K562 (cell line): ENCODE results near the gene BNIP5. TPM values are rescaled to one million over a fixed set of nuclear protein-coding genes. Genes with fewer than 3 reads are reported as not detected.

Experiments used
- ASH1L ChIP-seq: fragments of 450-650 bp; IDR thresholded peaks from 2 replicates; pipeline ENCODE4 v1.6.1; 2018; ENCODE audit warnings: borderline replicate concordance, mild to moderate bottlenecking, low read depth; ENCODE audit not compliant: partially characterized antibody
- CBFA2T2 ChIP-seq: fragments of 450-650 bp; conservative IDR thresholded peaks from 2 replicates; pipeline ENCODE4 v1.6.1; 2017; ENCODE audit warnings: mild to moderate bottlenecking
- EP300 ChIP-seq: IDR thresholded peaks from 2 replicates; pipeline ENCODE4 v1.6.1; 2012; ENCODE audit warnings: low read length, improper control_type of control experiment
- FOXK2 ChIP-seq, 2 experiments: fragments of 450-650 bp; IDR thresholded peaks in 1 of 2; conservative IDR thresholded peaks in 1 of 2; 2 replicates each; pipeline ENCODE4 v1.6.1; 2016; ENCODE audit warnings: low read depth in 2 of 2, mild to moderate bottlenecking in 1 of 2
- L3MBTL2 ChIP-seq: fragments of 450-650 bp; IDR thresholded peaks from 2 replicates; pipeline ENCODE4 v1.6.1; 2016; ENCODE audit warnings: mild to moderate bottlenecking, moderate library complexity
- MECOM ChIP-seq: fragments of 250-450 bp; sonication (Bioruptor Pico); IDR thresholded peaks from 2 replicates; pipeline ENCODE4 v1.8.0; 2022; ENCODE audit warnings: inconsistent platforms
- MED1 ChIP-seq: sonication (generic); formaldehyde crosslinking; IDR thresholded peaks from 2 replicates; pipeline ENCODE4 v1.8.1; 2023; ENCODE audit warnings: missing genetic modification reagents, borderline replicate concordance
- NFE2L1 ChIP-seq: fragments of 450-650 bp; IDR thresholded peaks from 2 replicates; pipeline ENCODE4 v1.6.1; 2016; ENCODE audit warnings: missing genetic modification characterization, low read depth, mild to moderate bottlenecking, missing compliant biosample characterization, moderate library complexity, borderline replicate concordance
- POLR2G ChIP-seq: fragments of 200-400 bp; formaldehyde crosslinking; IDR thresholded peaks from 2 replicates; pipeline ENCODE4 v1.6.1; 2017; ENCODE audit warnings: low read depth, mild to moderate bottlenecking, antibody characterized with exemption, low read length, moderate library complexity
- RBM25 ChIP-seq: fragments of 200-400 bp; formaldehyde crosslinking; IDR thresholded peaks from 2 replicates; pipeline ENCODE4 v1.6.1; 2018; ENCODE audit warnings: low read length, low read depth, moderate library complexity; ENCODE audit not compliant: severe bottlenecking
- SMAD3 ChIP-seq: fragments of 450-650 bp; formaldehyde crosslinking; conservative IDR thresholded peaks from 2 replicates; pipeline ENCODE4 v1.4.0; 2020; ENCODE audit warnings: mild to moderate bottlenecking
- SPI1 ChIP-seq: IDR thresholded peaks from 2 replicates; pipeline ENCODE4 v1.6.1; 2011; ENCODE audit warnings: low read depth, low read length, control low read depth, borderline replicate concordance
- WHSC1 ChIP-seq: IDR thresholded peaks from one replicate; pipeline ENCODE4 v1.6.1; 2012; ENCODE audit warnings: low read length, control low read depth, inconsistent platforms
- ZNF561 ChIP-seq: fragments of 450-650 bp; formaldehyde crosslinking; conservative IDR thresholded peaks from 2 replicates; pipeline ENCODE4 v1.4.0; 2020; ENCODE audit warnings: mild to moderate bottlenecking, moderate library complexity
- polyA plus RNA-seq, 8 experiments: library from polyadenylated mRNA; depleted of rRNA in 4 of 8; stranded (reverse) in 5 of 8; unstranded in 3 of 8; fragments of >200 nt; fragmentation: Nextera tagmentation in 2 of 8; fragmentation: Illumina TruSeq in 1 of 8; extraction: Ambion mirVana in 2 of 8; extraction: Trizol in 1 of 8; gene quantifications; 2 replicates each; pipeline versions ENCODE4 v1.2.1 to v1.2.3, GENCODE V29; 2011 to 2014; ENCODE audit warnings: inconsistent platforms in 1 of 8, missing spikeins in 1 of 8
- total RNA-seq, 7 experiments: library from RNA; depleted of rRNA in 6 of 7; stranded (reverse); fragments of >200 nt in 6 of 7; fragmentation: Illumina TruSeq in 2 of 7; extraction: Trizol in 2 of 7; gene quantifications; 2 replicates each; pipeline versions ENCODE4 v1.2.1 to v1.2.3, GENCODE V29; 2011 to 2021; ENCODE audit warnings: low replicate concordance in 1 of 7
- TF ChIP-seq, protein P1 (sequence below): sonication (generic); formaldehyde crosslinking; IDR thresholded peaks from 2 replicates; pipeline ENCODE4 v1.8.0; 2022; ENCODE audit warnings: missing genetic modification reagents, mild to moderate bottlenecking, moderate library complexity, borderline replicate concordance
- TF ChIP-seq, protein P2 (sequence below): fragments of 450-650 bp; IDR thresholded peaks from 2 replicates; pipeline ENCODE4 v1.6.1; 2016; ENCODE audit warnings: low read depth, mild to moderate bottlenecking, moderate library complexity
- TF ChIP-seq, protein P3 (sequence below): IDR thresholded peaks from 2 replicates; pipeline ENCODE4 v1.6.1; 2011; ENCODE audit not compliant: insufficient read length; ENCODE audit errors: extremely low read depth
- TF ChIP-seq, protein P4 (sequence below): fragments of 450-650 bp; IDR thresholded peaks from one replicate; pipeline ENCODE4 v1.6.1; 2018; ENCODE audit warnings: mild to moderate bottlenecking, moderate library complexity; ENCODE audit not compliant: partially characterized antibody
- TF ChIP-seq, protein P5 (sequence below): fragments of 450-650 bp; formaldehyde crosslinking; IDR thresholded peaks from 2 replicates; pipeline ENCODE4 v1.4.0; 2020; ENCODE audit warnings: mild to moderate bottlenecking, moderate library complexity
- TF ChIP-seq, protein P6 (sequence below): IDR thresholded peaks from 3 replicates; pipeline ENCODE4 v1.6.1; 2011; ENCODE audit warnings: borderline replicate concordance, mild to moderate bottlenecking, moderate library complexity; ENCODE audit not compliant: insufficient read length; ENCODE audit errors: extremely low read depth

The BNIP5 gene
- total and polyA plus RNA-seq, 9 of the 15 experiments (the other 6 are each of a cell fraction or from before 2014, with no cell fraction given), result not detected

DNA sequence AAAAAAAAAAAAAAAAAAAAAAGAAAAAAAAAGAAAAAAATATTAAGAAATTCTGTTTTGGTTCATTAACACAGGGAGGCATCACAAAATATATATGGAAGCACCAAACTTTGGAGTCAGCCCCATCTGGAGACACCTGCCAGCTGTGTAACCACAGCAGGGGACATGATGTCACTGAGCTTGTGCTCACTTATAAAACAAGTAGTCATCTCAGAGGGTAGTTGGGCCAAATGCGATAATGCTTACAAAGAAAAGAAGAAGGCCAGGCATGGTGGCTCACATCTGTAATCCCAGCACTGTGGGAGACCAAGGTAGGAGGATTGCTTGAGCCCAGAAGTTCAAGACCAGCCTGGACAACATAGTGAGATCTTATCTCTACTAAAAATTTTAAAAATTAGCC is 1.1 kb upstream of the BNIP5 start (continued):
- TF ChIP-seq, protein P1, sequence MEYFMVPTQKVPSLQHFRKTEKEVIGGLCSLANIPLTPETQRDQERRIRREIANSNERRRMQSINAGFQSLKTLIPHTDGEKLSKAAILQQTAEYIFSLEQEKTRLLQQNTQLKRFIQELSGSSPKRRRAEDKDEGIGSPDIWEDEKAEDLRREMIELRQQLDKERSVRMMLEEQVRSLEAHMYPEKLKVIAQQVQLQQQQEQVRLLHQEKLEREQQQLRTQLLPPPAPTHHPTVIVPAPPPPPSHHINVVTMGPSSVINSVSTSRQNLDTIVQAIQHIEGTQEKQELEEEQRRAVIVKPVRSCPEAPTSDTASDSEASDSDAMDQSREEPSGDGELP (CRISPR knock-in tag), result 0 out of 2 replicates have a peak, but pooled peaks have one; percentile 16
- no peak for TF ChIP-seq POLR2G
- peak; percentile 54; the same call in 1 of the 2 replicates for TF ChIP-seq CBFA2T2
- TF ChIP-seq, protein P2, sequence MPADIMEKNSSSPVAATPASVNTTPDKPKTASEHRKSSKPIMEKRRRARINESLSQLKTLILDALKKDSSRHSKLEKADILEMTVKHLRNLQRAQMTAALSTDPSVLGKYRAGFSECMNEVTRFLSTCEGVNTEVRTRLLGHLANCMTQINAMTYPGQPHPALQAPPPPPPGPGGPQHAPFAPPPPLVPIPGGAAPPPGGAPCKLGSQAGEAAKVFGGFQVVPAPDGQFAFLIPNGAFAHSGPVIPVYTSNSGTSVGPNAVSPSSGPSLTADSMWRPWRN, result no peak
- TF ChIP-seq, protein P3, sequence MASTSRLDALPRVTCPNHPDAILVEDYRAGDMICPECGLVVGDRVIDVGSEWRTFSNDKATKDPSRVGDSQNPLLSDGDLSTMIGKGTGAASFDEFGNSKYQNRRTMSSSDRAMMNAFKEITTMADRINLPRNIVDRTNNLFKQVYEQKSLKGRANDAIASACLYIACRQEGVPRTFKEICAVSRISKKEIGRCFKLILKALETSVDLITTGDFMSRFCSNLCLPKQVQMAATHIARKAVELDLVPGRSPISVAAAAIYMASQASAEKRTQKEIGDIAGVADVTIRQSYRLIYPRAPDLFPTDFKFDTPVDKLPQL, result no peak
- no peak for TF ChIP-seq ZNF561 (CRISPR knock-in tag)
- no peak for TF ChIP-seq WHSC1
- TF ChIP-seq RBM25, result no peak
- TF ChIP-seq NFE2L1 (tag), result no peak
- no peak for TF ChIP-seq FOXK2 (conservative IDR thresholded peaks at IDR 0.05 in 1 of 2, IDR thresholded peaks at IDR 0.05 in 1 of 2; ENCODE audit: low read depth in 2 of 2)
- TF ChIP-seq, protein P4, sequence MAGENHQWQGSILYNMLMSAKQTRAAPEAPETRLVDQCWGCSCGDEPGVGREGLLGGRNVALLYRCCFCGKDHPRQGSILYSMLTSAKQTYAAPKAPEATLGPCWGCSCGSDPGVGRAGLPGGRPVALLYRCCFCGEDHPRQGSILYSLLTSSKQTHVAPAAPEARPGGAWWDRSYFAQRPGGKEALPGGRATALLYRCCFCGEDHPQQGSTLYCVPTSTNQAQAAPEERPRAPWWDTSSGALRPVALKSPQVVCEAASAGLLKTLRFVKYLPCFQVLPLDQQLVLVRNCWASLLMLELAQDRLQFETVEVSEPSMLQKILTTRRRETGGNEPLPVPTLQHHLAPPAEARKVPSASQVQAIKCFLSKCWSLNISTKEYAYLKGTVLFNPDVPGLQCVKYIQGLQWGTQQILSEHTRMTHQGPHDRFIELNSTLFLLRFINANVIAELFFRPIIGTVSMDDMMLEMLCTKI, result no peak
- no peak for TF ChIP-seq SMAD3 (CRISPR knock-in tag)
- TF ChIP-seq EP300, result no peak
- TF ChIP-seq, protein P5, sequence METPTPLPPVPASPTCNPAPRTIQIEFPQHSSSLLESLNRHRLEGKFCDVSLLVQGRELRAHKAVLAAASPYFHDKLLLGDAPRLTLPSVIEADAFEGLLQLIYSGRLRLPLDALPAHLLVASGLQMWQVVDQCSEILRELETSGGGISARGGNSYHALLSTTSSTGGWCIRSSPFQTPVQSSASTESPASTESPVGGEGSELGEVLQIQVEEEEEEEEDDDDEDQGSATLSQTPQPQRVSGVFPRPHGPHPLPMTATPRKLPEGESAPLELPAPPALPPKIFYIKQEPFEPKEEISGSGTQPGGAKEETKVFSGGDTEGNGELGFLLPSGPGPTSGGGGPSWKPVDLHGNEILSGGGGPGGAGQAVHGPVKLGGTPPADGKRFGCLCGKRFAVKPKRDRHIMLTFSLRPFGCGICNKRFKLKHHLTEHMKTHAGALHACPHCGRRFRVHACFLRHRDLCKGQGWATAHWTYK (CRISPR knock-in tag), result no peak
- TF ChIP-seq MECOM (CRISPR knock-in tag), result no peak
- TF ChIP-seq MED1 (CRISPR knock-in tag), result no peak
- TF ChIP-seq SPI1, result no peak
- TF ChIP-seq L3MBTL2, result no peak
- TF ChIP-seq ASH1L, result no peak
- TF ChIP-seq, protein P6, sequence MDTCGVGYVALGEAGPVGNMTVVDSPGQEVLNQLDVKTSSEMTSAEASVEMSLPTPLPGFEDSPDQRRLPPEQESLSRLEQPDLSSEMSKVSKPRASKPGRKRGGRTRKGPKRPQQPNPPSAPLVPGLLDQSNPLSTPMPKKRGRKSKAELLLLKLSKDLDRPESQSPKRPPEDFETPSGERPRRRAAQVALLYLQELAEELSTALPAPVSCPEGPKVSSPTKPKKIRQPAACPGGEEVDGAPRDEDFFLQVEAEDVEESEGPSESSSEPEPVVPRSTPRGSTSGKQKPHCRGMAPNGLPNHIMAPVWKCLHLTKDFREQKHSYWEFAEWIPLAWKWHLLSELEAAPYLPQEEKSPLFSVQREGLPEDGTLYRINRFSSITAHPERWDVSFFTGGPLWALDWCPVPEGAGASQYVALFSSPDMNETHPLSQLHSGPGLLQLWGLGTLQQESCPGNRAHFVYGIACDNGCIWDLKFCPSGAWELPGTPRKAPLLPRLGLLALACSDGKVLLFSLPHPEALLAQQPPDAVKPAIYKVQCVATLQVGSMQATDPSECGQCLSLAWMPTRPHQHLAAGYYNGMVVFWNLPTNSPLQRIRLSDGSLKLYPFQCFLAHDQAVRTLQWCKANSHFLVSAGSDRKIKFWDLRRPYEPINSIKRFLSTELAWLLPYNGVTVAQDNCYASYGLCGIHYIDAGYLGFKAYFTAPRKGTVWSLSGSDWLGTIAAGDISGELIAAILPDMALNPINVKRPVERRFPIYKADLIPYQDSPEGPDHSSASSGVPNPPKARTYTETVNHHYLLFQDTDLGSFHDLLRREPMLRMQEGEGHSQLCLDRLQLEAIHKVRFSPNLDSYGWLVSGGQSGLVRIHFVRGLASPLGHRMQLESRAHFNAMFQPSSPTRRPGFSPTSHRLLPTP, result no peak
